GM12801 (cell line): ENCODE measurements around the gene HIRA.

Experiments used
- CTCF ChIP-seq: IDR thresholded peaks from one replicate; pipeline ENCODE4 v1.5.1; 2011; ENCODE audit warnings: control low read depth; ENCODE audit not compliant: insufficient read length; ENCODE audit errors: extremely low read depth

HIRA gene

DNA sequence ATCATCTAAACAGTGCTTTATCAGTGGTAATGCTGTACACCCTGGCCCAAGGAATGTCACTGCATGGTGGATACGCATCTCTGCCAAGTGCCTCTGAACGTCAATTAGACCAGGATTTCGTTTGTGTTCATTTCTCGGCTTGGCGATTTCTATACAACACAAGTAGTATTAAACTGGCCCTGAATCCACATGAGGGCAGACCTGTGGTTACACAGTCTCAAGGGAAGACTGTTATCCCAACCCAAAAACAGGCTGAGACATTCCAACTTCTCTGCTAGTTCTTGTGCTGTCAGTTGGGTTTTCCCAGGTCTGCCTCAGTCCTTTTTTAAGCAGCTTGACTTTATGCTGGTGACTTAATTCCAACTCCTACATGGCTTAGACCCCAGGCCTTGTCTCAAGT, 58.1 kb downstream of the HIRA start:
- TF ChIP-seq CTCF: no peak

DNA sequence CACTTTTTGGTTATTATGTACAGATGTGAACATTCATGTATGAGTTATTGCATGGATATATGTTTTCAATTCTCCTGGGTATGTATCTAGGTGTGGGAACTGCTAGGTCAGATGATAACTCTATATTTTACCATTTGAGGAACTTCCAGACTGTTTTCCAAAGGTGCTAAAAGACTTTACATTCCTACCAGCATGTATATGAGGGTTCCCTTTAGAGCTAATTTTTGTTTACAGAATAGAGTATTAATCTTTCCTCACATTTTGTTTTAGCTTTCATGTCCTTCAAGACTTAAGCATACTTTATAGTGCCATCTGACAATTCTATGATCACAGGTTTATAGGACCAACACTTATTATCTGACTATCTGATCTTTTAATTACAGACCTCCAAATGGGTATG, 59.6 kb downstream of the HIRA start:
- TF ChIP-seq CTCF: no peak

- no peak for TF ChIP-seq CTCF
These were observed 62.7 kb downstream of the HIRA start for GRCh38 chr22:19368876-19369275.

DNA sequence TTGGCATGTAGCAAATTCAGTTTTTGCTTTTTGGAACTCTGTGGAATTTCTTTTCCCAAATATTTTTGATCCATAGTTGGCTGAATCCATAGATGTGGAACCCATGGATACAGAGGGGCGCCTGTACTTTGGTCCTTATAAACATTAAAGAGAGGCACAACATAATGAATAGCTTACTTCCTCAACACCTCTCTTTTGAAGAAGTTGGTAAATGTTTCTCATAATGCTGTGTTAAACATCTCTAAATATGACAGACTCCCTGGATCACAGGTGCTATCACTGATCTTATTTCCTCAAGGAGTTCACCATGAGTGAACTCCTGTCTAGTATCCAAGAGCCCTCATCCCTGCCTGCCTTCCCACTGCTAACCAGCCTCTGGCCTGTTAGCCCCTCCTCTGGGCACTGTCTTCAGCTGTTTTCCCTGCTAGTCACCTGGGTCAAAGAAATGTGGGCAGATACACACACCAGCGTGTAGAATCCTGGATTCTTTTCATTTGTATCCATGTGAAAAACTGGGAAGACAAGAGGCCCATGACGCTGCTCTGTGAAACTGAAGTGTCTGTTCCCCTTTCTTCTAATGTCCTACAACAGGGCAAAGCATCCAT, 63.7 kb downstream of the HIRA start:
- no peak for TF ChIP-seq CTCF

DNA sequence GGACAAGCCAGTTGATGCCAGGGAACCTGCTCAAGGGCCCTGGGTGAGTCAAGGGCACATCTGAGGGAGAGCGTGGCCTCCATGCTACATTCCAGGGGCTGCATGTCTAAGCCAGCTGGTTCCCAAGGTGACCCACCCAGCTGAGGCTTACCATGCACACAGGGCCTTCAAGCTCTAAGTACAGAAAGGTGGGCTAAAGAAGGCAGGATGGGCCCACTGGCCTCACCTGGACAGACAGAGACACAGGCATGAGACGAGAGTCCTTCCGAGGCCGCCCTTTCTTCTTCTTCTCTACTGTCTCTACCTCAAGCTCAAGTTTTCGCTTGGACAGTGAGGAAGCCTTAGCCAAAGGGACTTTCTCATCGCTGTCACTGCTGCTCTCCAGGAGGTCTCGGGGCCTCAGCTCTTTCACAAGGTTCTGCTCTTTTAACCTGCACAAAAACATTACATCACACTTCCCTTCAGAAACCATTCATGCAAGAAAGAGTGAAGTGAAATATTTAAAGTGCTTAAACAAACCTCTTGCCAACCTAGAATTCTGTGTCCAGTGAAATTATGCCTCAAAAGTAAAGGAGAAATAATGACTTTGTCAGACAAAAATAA, 69.9 kb downstream of the HIRA start:
- no peak for TF ChIP-seq CTCF

GRCh38 chr22:19360862-19361261, 70.7 kb downstream of the HIRA start:
- TF ChIP-seq CTCF: no peak

- TF ChIP-seq CTCF: no peak
These were observed 71.2 kb downstream of the HIRA start for GRCh38 chr22:19360300-19360792.
